HG02938 (cell line): ENCODE data around the gene RBM47.
A peak's percentile ranks its signal among the peaks of the same experiment; 100 is the strongest.
"Not testable (repeated sequence)": the region's sequence is repeated elsewhere in the genome, so short reads cannot be mapped to it uniquely, and the experiment has no call there.

Experiments
- ATAC-seq: cut with Tn5 transposase; IDR thresholded peaks from one replicate; pipeline ENCODE4 v1.9.1; 2021; ENCODE audit warnings: mild to moderate bottlenecking, moderate library complexity; ENCODE audit not compliant: unreplicated experiment

The RBM47 gene

DNA sequence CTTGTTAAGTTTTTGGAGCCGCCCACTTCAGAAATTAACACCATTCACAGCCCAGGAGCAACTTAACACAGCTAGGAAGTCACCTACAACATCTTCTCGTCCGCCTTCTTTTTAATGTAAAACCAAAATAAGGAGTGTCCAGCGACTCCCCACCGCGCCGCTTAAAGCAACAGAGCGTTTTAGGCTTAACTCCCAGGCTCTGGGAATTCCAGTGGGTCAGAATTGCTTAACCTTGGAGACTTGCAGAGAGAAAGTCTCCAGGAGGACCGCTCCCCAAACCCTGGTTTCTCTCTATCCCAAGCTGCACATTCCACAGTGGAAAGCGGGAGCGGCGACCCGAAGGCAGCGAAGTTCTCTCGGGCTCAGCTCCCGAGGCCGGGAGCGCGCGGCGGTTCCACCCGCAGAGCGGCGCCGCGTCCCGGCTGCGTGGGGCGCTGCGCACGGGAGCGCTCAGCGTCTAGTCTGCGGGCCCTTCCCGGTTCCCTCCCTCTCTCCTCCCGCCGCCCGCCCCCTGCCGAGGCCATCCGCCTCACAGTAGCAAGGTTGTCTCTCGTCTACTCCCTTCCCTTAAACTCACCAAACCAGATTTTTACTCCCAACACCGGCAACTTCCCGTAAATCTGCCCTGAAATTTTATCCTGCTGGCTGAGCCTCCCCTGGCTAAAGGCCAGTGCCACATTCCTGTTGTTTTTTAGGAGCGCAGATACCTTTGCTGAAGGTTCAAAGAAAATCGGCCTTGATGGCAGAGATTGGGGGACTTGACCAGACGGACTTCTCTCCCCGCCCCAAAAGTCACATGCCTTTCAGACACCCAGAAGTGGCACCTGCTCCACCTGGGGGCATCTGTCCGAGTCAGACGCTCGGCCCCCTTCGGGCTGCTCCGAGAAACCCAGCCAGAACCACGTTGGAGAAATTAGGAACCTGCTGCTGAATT lies at the start of gene RBM47:
Gene RBM47 (minus strand): TSS at position 464 of the 934 bp plus-strand sequence. CDS start 190,971 bp downstream, outside the sequence.
- peak; percentile 53 for ATAC-seq

DNA sequence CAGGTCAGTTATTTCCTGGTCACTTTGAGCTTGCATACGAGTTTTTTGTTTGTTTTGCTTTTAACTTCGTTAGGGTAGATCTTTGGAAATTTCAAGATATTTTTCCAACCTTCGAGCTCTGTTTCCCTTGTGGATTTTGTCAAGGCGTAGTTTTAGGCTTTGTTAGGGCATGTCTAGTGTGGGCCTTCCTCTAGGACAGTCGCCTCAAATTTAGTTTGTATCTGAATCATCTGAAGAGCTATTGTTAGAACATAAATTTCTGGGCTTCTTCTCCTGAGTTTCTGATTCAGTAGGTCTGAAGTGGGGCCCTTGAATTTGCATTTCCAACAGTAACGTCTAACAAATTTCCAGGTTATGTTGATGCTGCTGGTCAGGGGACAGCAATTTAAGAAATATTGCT lies 48.8 kb upstream of the RBM47 start:
- no peak for ATAC-seq

DNA sequence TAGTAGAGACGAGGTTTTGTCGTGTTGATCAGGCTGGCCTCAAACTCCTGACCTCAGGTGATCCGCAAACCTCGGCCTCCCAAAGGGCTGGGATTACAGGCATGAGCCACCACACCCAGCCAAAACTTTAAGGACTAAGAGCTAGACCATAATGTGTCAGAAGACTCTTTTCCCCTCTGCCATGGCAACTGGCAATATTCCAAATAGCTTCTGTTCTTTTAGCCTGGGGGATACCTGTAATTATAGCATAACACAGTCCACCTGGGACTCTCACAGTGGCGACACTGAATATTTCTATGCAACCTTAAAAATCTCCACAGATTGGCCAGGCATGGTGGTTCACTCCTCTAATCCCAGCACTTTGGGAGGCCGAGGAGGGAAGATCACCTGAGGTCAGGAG lies 45.5 kb upstream of the RBM47 start:
- no peak for ATAC-seq

DNA sequence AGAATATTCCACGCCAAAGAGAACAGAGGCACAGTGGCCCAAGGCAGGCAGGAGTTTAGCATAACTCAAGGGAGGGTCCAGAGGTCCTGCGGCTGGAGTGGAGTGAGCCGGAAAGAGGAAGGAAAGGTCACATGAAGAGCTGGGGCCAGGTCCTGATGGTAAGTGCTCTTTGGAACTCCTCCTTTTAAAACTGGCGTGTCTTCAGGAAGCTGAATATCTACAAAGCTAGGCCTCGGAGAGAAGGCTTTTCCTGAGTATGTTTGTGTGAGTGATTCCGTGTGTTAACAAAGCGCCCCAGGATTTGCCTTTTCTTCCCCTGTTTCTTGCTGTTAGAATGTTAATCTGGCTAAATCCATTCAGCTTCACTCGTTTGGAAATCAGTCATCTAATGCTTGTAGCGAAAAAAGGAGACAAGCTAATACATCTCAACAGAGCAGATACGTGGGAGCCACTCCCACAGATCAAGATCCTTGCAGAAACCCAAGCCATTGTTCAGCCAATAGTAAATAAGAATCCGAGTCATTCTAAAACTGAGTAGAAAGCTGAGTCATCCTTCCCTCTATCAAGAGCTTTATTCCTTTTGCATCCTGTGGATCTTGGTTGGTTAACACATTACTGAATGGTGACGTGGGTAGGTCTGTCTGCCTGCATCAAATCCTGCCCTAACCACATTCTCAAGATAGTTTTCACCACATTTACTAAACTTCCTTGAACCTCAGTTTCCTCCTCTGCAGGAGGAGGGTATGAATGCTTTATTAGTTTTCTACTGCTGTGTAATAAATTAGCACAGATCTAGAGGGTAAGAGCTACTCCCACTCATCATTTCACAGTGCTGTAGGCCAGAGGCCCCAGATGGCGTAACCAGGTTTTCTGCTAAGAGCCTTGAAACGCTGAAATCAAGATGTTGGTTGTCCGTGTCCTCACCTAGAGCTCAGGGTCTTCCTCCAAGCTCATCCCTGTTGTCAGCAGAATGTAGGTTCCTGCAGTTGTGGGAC lies 43.2 kb upstream of the RBM47 start:
- peak; percentile 63 for ATAC-seq

DNA sequence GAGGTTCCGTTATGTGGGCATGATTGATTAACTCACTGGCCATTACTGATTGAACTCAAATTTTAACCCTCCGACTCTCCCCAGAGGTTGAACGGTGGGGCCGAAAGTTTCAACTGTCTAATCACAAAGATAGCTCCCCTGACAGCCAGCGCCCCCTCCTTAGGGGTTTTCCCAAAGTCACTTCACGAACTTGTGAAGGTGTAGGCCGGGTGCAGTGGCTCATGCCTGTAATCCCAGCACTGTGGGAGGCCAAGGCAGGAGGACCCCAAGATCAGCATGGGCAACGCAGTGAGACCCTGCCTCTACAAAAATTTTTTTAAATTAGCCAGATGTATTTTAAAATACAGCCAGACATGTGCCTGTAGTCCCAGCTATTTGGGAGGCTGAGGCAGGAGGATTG lies 39.8 kb upstream of the RBM47 start:
- no peak for ATAC-seq

DNA sequence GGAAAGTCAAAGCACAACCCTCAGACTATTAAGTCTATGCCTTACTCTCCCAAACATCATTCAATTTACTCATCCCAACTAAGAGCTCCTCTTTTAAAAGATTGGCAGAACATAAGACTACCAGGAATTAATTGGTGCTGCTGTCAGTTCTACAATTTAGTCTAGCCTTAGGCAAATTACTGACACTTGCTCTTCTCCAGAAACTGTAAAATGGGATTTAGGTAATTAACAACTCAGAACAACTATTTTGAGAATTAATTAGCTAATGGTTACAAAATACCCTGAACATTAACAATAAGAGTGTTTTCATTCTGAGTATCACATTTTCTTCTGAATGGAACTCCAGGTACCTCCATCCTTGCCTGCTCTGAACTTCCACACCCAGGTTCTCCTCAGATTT lies 36.2 kb upstream of the RBM47 start:
- ATAC-seq = no peak

DNA sequence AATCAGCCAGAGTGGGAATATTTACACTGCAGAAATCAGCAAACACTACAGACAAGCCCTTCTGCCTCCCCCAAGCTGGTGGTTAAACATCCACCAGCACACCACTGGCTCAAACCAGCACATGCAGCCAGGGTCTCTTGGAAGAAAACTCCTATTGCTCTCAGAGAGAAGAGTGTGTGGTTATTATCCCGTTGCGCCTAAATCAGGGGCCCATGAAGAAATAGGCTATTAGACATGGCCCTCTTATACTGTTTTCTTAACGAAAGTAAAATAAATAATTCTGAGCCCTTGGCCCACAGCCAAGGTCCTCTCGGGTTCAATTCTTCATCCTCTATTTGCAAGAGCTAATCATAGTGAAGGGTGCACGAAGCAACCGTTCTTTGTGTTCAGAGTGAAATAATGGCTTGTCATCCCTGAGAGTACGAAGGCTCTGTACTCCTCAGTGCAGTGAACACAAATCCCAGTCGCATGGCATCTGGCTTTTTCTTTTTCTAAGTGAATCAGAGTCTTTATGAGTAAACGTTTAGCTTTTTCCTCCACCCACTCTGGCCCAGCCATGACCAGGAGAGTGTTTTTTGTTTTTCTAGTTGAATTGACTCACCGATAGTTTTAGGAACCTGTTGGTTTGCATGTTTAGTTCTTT lies 33.4 kb upstream of the RBM47 start:
- peak; percentile 73 for ATAC-seq

DNA sequence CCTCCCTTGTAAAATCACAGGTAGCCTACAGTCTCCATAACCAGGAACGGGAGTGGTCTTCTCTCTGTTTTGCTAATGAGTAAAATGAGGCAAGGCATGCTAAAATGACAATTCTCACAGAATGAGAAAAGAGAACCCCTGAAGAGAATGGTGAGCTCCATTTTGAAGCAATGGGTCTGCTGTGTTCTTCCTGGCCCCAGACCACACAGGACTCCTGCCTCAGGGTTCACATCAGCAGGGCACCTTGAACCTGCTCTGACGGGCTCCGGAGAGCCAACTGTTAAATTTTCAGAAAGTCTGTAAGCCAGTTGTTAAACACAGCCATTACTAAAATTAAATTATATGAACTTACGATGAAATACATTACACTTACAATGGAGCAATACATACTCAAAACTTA lies 32.1 kb upstream of the RBM47 start:
- no peak for ATAC-seq

DNA sequence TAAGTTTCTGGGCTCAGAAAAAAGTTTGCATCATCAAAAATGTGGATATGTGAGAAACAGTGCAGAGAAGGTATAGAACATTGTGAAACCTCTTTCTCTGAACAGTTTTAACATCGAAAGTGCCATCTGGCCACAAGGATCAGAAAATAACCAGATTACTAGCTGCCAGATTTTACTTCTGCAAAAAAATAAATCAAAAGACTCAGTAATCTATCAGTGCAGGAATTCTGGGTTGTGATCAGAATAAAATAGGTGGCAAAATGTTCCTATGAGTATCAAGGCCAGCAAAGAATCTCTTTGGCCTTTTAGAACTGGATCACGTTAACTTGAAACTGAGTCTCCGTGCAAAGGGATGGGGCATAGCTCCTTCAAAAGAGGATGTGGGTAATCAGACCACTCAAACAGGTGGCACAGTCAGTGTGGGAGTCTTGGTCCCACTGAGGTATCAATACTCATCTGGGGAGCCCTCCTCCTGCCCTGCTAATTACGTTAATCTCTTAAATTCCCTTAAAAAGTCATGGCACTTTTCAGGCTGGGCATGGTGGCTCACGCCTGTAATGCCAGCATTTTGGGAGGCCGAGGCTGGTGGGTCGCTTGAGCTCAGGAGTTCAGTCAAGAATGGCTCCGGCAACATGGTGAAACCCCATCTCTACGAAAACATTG lies 26.7 kb upstream of the RBM47 start:
- ATAC-seq = peak; percentile 87

DNA sequence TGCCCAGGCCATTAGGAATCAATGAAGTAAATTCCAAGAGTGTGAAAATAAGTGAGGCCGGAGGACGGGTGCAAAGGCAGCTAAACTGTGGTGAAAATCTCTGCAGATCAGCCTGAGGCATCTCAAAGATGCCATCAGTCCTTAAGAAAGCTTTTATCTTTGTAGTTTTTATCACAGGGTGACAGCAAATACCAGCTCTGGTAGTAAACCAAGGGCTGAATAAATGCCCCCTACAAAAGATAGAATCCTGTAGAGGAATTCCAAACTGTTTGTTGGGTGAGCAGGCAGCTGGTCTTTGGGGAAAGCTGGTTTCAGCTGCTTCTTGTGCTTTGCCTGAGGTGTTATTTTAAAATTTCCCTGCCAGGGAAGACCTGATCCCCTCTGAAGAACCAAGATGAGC lies 21.6 kb upstream of the RBM47 start:
- ATAC-seq = no peak

DNA sequence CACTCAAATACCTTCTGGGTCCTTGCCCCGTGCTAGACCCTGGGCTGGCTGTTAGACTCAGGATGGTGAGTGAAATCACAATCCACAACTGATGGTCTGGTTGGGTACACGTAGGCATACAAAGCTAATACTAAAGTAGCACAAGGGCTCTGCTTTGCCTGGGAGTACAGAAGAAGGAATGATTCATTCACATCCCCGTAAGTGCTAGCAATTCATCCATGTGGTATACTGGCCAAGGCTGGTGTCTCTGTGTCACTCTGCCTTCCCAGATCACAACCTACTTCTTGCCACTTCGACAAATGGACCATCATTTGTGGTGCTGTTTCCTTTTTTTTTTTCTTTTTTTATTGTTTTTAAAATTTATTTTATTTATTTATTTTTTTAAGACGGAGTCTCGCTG lies 19.7 kb upstream of the RBM47 start:
- ATAC-seq = no peak

DNA sequence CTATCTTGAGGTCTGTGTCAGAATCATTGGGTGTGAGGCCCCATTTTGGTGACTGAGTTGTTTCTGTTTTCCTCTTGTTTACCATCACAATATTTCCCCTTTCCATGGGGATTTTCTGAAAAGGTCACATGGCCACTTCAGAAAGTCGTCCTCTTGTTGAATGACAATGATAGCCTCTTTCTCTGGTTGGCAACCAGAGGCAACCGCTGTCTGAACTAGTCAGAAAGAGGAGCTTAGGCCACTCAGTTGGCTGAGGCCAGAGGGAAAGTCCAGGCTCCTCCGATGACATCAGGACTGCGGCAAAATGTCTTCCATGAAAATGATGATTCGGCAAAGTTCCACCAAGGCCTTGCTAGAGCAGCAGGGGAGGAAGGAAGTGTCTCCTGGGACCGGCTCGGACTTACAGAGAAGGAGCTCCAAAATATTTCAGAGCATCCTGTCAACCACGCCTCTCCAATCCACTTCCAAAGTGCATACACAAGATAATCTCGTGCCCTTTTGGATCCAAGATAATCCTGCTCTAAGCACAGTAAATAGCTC lies 19.1 kb upstream of the RBM47 start:
- no peak for ATAC-seq

DNA sequence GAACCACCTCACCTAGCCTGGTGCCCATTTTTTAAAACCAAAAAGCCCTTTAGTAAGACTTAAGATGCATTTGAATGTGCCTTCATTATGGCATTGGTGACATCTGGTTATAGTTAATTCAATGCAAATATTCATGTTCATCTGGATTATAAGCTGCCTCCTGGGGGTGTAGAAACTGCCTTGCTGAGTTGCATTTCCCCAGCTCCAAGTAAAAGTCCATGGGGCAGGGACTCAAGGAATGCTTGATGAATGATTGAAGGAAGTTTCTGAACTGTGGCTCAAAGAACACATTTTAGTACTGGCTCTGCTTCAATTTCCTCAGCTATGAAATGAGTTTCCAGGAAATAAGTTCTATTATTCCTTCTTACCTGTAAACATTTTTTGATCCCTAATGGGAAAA lies 18.5 kb upstream of the RBM47 start:
- ATAC-seq = no peak

DNA sequence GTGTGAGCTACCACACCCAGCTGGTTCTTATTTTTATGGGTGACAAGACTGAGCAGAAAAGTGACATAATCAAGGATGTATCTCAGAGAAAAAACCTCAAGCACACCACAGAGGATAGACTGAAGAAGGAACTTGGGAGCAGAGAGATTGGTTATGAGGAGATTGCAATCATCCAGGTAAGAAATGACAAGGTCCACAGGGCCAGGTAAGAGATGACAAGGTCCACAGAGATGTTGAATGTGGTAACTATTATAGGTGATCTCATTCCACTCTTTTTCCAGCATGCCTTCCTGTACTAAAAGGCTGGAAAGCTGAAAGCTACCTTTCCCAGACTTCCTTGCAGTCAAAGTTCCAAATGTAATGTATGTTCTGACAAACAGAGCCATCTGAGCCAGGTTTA lies 15.9 kb upstream of the RBM47 start:
- no peak for ATAC-seq

DNA sequence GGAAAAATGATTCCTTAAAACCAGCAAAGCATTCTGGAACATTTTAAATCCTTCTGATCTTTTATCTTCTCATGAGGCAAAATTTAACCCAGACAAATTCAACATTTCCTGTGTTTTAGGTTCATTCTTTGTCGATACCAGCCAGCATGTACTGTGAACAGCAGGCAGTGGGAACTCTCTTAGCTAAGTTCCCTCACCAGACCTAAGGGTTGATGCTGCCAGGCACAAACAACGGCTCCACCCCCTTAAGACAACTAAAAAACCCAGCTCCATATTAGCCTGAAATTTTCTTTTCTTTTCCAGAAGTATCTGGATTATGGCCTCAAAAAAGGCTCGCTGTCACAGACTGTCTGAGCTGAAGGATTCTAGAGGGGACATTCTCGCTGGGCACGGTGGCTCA lies 2.4 kb upstream of the RBM47 start:
- no peak for ATAC-seq

DNA sequence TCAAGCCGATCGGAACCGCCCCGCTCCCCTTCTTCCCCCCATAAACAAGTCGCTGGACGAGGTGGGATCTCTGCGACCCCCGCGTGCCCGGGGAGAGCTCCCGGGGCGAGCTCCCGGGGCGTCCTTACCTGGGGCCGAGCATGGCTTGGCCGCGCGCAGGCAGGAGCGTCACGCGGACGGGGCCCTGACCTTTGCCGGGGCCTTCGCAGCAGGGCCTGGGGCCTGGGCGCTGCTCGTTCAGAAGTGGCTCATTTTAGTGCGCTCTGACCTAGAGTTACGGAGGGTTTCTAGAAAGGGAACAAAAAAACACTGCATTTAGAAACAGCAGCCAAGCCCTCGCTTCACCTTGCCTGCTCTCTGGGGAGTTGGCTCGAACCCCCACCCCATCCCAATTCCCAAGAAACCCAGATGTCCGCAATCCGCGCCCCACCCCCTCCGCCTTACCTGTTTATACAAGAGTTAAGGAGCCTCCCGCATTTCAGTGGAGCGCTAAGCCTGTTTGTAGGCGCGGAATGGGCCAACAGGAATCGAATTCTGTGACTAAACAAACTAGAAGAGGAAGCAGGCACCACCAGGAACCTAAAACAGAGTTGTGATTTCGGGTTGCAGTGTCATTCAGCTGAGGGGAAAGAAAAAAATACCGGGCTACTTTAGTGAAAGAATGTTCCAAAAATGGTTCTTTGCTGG lies 814 bp upstream of the RBM47 start:
- peak; percentile 57 for ATAC-seq

DNA sequence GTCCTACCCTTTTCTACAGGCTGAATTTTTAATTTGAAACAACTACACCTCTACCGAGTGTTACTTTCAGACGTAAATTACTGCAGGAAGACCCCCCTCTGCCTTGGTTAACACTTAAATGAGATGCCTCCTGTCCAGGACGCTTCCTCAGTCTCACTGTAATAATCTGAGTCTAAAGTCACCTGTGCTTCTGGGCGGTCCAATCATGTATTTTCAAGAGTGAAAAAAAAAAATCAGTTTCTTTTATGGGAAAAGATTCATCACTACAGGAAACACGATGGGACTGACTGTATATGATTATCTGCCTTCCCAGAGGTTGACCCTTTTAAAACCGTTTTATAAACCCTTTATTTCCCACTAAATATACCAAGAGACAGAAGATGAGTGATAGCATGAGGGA lies 776 bp downstream of the RBM47 start:
- no peak for ATAC-seq

DNA sequence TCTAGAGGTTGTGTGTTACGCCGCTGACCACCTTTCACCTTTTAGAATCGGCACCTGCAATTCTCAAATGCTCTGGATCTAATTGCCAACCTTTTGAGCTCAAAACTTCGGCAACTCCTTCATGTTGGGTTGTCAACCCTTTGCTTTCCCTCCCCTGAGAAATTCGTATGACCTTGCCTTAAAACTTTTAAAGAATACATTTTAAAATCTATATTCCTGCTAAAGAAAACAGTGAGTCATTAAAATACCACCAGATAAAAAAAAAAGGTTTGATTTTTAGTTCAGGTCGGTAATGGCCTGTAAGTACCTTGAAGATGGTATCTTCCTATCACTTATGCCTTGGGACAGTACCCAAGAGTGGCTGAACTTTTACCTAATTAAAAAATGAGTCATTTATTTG lies 1.3 kb downstream of the RBM47 start:
- ATAC-seq = not testable (repeated sequence)

DNA sequence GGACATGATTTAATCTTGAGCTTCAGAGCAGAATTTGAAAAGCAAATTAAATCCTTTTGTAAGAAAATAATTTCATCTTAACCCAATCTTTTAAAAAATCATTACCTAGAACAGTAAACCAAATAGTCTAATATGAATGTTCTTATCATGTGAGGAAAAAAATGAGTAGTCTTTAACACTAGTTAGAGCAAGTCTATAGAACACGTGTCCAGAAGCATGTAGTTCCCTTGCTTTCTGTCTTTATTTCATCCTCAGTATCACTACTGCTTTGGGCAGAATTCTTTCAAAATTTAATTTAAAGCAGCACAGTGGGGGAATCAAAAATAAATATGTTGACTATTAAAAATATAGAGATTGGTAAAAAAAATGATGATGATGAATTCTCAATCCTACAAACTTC lies 2.1 kb downstream of the RBM47 start:
- no peak for ATAC-seq
